HFF-Myc (cell line): ENCODE measurements around the gene SNX4.

Experiments used
- DNase-seq: peaks from one replicate; pipeline ENCODE4 v3.0.0-alpha.2; 2011; ENCODE audit warnings: low read depth; ENCODE audit errors: extremely low read depth
- H3K4me3 ChIP-seq: replicated peaks from 2 replicates; pipeline ENCODE4 v1.5.1; 2011; ENCODE audit warnings: low read depth, mild to moderate bottlenecking, control low read depth, low read length
- CTCF ChIP-seq: IDR thresholded peaks from 2 replicates; pipeline ENCODE4 v1.5.1; 2012; ENCODE audit warnings: mild to moderate bottlenecking, low read depth, low read length, control low read depth; ENCODE audit errors: missing control alignments

The SNX4 gene

GRCh38 chr3:125513490-125514115, 6.4 kb downstream of the SNX4 start:
- no peak for DNase-seq
- no peak for TF ChIP-seq CTCF
- no peak overlapping the region for H3K4me3 ChIP-seq

- no peak for TF ChIP-seq CTCF
- no peak for DNase-seq
Measured at GRCh38 chr3:125512135-125512920, 7.7 kb downstream of the SNX4 start.

GRCh38 chr3:125511420-125512118, 8.4 kb downstream of the SNX4 start:
- H3K4me3 ChIP-seq, result no peak overlapping the region
- DNase-seq, result no peak
- TF ChIP-seq CTCF, result no peak

More at GRCh38 chr3:125512135-125512920, 7.7 kb downstream of the SNX4 start:
- H3K4me3 ChIP-seq, result no peak overlapping the region

GRCh38 chr3:125507128-125507527, 12.9 kb downstream of the SNX4 start:
- H3K4me3 ChIP-seq, result no peak overlapping the region
- no peak for TF ChIP-seq CTCF
- DNase-seq, result no peak

DNA sequence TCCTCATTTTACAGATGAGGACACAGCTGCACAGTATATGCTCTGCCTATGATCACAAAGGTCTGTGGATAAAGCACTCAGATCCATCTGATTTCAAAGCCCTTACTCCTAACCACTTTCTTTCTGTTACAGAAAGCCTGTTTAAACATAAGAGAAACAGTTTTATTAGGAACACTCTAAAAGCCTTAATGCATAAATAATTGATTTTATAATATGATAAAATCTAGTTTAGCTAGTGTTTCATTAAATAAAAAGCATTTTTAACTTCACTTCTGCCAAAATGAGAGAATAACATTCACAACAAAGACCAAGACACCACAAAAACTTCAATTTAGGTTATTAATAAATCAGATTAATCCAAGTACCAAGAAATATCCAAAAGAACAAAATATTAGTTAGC, 21.4 kb downstream of the SNX4 start:
- DNase-seq, result no peak
- no peak for TF ChIP-seq CTCF
- H3K4me3 ChIP-seq, result no peak overlapping the region

- DNase-seq, result no peak
- H3K4me3 ChIP-seq, result no peak overlapping the region
- no peak for TF ChIP-seq CTCF
Measured at GRCh38 chr3:125496701-125497100, 23.3 kb downstream of the SNX4 start.
